HG03457 (cell line): ENCODE results near the gene RNF5.
"Not testable (repeated sequence)": the region's sequence is repeated elsewhere in the genome, so short reads cannot be mapped to it uniquely, and the experiment has no call there.

Source experiments
- ATAC-seq: cut with Tn5 transposase; IDR thresholded peaks from one replicate; pipeline ENCODE4 v1.9.1; 2021; ENCODE audit warnings: moderate number of reproducible peaks; ENCODE audit not compliant: unreplicated experiment

RNF5 gene

GRCh38 chr6:32177788-32178546 lies at the start of gene RNF5:
Gene RNF5 (plus strand): TSS chr6:32178405. CDS start chr6:32178512, 107 bp downstream.
- peak; percentile 74 for ATAC-seq

DNA sequence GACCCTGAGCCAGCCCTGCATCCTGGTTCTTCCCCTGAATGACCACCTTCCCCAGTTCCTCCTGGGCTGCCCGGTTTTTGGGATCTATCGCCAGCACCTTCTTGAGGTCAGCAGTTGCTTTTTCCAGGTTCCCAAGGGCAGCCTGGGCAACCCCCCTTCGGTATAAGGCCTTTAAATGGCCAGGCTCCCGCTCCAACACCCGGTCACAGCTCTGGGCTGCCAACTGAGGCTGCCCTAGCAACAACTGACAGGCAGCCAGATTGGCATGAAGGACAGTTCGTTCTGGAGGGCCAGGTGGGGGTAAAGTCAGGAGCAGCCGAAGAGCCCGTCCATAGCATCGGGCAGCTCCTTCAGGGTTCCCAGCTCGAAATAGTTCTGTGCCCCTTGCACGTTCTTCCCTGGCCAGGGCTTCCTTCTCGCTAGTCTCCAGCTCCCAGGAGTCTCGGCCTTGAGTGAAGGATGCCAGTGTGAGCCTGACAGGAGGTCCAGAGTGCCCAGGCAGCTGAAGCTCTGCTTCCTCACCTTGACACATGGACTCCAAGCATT lies 49.4 kb upstream of the RNF5 start:
- ATAC-seq: no peak

- no peak for ATAC-seq
These were observed 48.7 kb upstream of the RNF5 start for GRCh38 chr6:32129297-32130088.

DNA sequence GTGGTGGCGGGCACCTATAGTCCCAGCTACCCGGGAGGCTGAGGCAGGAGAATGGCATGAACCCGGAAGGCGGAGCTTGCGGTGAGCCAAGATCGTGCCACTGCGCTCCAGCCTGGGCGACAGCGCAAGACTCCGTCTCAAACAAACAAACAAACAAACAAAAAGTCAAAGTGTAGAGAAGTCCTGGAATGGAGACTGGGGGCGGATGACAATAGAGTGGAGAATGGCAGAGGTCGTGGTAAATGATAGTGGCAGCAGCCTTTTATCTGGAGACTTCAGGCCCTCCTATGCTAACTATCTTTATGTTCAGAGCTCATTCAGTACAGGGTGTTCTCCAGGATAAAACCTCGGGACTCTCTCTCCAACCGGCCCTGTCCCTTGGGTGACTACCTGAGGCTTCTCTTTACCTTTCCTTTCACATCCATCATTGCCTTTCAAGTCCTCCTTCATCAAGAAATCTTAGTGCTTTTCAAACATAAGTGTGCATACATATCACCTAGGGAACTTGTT lies 46.7 kb upstream of the RNF5 start:
- no peak for ATAC-seq

DNA sequence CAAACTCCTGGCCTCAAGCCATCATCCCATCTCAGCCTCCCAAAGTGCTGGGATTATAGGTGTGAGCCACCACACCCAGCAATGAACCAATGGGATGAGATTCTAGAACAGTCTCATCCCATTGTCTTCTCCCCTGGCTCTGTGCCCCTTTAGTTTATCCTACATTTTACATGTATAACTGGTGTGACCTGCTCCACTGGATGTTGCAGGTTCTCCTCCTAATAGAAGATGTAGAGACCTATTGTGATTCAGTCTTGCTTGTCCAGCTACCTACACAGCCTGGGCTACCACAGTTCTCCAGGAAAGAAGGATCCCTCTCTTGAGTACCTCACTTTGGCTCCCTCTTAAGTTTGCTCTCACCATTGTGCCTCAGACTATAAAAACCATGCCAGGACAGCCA lies 46.1 kb upstream of the RNF5 start:
- no peak for ATAC-seq

- ATAC-seq: no peak
These were observed 44.4 kb upstream of the RNF5 start for GRCh38 chr6:32133786-32134185.

DNA sequence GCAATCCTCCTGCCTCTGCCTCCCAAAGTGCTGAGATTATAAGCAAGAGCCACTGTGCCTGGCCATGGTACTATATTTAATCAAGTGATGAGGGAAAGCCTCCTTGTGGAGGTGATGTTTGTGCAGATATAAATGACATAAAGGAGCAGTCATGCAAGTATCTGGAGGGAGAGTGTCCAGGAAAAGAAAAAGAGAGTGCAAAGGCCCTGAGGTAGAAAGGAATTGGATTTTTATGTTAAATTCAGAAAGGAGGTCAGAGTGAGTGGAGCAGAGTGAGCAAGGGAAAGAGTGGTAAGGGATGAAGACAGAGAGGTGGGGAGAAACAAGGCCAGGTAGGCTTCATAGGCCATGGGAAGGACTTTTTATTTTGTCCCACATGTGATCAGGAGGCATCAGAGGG lies 40.8 kb upstream of the RNF5 start:
- ATAC-seq: no peak

DNA sequence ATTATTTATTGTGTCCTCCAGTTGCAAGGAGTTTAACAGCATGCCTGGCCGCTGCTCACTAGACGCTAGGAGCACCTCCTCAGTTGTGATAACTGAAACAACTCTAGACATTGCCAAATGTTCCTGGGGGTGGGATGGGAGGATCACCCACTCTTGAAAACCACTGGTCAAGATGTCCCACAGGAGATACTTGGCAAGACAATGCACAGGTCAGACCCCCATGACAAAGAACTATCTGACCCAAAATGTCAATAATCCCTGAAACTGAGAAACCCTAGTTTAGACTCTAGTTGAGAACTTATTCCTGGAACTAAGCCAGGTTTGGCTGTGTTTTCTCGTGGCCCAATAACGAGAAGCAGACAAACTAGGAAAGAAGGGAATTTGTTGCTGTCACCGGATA lies 38.6 kb upstream of the RNF5 start:
- no peak for ATAC-seq

DNA sequence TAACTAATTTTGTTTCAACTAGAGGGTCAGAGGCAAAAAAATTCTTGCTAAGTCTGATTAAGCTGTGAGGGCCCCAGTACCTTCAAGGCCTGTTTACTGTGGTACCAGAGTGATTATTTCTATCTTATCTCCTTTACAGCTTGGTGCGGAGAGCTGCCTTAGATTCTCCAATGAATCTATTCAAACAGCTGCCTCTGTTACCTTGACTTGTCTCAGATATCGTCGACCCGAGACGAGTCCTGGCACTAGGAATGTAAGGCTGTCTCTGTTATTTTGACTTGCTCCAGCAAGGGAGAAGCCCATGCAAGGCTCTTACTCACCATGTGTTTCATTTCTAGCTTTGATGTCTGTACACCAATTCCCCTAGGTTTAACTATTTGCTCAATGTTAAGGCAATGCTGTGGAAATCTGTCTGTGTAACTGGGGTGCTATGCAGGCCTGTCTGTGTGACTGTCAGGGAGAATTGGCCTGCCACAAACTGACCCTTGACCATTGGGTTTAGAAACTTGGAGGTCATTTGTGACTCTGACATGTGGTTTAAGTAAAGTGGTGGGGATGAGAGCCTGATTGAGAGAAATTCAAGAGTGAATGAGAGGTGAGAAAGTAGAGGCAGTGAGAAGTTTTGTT lies 37.7 kb upstream of the RNF5 start:
- no peak for ATAC-seq

DNA sequence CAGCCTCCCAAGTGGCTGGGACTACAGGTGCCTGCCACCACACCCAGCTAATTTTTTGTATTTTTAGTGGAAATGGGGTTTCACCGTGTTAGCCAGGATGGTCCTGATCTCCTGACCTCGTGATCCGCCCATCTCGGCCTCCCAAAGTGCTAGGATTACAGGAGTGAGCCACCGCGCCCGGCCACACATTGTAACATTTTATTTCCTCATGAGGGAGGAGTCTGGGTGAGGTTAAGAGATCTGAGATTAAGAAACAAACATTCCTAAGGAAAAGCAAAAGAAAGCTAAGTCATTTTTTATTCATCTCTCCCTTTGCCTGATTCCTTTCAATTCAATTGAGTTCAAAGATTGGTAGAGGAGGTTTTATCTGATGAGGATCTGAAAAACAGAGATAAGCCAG lies 34.0 kb upstream of the RNF5 start:
- ATAC-seq: not testable (repeated sequence)

GRCh38 chr6:32146287-32146686 lies 31.9 kb upstream of the RNF5 start:
- no peak for ATAC-seq

DNA sequence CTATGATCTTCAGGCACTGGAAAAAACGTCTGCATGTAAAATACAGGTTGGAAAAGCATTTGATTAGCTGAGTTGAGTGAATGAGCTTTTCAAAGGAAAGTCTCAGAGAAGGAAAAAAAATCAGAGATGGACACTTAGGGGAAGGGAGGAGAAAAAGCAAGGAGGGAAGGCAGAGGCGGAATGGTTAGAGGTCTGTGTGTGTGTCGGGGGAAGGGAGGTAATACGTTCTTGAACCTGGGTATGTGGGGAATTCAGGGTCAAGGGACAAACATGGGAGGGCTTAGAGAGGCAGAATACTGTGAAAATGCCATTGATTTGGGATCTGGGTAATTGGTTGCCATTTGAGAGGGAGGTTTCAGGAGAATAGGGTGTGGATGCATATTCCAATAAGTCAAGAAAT lies 31.5 kb upstream of the RNF5 start:
- no peak for ATAC-seq

DNA sequence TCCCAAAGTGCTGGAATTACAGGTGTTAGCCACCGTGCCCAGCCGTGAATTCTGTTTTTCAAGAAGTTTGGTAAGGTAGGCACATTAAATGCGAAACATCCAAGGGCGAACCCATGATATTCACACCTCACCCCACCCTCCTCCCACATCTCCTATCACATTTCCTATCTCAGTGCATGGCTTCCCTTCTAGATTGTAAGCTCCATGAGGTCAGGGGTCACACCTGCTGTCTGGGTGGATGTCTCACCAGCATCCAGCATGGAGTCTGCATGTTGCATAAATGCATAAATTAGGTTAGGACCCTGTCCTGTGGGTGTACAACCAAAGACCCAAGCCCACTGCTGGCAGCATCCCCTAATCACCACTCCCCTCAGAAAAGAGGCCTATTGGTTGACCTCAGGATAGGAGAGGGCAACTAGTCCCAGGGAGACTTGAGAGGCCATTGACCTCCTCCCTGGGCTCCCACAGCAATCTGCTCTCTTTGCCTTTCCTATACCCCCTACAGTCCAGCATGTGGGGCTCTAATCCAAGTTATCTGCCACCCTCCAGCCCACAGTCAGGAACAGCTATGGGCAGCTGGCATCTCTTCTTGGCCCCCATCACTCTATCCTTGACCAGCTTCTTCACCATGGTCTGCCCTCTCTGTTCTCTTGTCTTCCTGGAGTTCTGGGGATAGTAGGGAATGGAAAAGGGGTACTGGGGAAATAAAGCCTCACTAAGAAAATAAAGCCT lies 30.6 kb upstream of the RNF5 start:
- no peak for ATAC-seq

DNA sequence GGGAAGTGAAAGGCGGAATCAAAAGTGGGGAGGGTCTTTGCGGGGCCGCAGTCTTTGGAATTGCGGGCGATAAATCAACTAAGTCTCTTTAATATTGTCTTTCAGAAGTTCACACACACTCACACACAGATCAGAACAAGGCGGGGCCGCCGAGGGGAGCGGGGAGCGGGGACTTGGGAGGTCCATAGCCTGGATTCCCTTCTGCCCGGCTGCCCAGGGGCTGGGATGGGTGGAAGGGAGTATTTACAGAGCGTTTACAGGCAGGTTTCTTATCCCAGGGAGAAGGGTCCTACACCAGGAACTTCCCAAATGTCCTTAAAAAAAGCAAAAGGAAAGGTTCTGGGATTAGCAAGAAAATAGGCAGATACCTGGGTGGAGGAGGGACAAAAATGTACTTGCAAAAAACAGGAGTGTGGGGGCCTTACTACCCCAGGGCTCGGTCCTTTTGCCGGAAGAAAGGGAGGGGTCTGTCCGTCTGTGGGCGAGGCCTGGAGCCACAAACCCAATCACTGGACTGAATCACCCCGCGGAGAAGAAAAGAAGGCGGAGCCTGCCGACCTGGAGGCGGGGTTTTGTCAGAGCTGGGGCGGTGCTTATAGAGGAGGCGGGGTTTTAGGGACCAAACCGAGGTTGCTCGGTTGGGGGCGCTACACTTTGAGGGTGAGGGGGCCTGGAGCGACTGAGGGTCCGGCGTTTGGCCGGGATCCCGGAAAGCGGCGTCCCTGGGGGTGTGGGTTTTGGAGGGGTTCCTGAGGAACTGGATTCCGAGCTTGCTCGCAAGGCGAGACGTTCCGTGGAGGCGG lies 29.7 kb upstream of the RNF5 start:
- no peak for ATAC-seq

GRCh38 chr6:32149092-32149755 lies 29.0 kb upstream of the RNF5 start:
- no peak for ATAC-seq

DNA sequence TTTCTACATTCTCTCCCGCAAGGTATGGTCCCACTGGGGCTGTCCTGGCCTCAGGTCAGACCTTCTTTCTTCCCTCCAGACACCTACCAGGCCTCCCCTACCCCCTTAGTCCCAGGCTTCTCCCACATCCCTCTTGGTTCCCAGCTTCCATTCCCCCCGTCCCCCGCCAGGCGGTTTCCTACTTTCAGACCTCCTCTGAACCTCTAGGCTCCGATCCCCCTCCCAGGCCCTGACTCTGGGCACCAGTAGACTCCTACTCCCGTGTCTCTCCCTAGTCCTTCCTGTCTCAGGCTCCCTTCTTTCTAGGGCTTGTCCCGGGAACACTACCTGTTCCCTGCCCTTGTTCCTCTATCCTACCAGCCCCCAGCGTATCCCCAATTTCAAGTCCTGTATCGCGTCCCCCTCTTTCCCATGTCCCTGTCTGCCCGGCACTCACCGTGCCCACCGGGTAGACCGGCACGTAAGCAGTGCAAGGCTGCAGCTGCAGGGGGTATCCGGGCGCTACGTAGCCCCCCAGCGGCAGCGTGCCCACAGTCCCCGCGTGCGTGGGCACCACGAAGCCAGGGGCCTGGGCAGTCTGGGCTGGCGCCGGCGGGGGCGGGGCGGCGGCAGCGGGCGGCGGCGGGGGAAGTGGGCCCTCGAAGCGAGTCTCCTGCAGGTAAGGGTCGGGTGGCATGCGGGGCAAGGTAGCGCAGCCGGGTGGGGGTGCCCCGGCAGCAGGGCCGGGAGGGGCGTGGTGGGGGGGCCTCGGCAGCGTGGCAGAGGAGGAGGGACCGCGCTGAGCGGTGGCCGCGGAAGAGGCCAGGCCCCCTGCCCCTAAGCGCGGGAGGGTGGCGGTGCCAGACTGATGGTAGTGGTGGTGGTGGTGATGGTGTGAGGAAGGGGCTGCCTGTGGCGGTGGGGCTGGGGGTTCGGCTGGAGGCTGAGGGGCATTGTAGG lies 28.0 kb upstream of the RNF5 start:
- no peak for ATAC-seq

DNA sequence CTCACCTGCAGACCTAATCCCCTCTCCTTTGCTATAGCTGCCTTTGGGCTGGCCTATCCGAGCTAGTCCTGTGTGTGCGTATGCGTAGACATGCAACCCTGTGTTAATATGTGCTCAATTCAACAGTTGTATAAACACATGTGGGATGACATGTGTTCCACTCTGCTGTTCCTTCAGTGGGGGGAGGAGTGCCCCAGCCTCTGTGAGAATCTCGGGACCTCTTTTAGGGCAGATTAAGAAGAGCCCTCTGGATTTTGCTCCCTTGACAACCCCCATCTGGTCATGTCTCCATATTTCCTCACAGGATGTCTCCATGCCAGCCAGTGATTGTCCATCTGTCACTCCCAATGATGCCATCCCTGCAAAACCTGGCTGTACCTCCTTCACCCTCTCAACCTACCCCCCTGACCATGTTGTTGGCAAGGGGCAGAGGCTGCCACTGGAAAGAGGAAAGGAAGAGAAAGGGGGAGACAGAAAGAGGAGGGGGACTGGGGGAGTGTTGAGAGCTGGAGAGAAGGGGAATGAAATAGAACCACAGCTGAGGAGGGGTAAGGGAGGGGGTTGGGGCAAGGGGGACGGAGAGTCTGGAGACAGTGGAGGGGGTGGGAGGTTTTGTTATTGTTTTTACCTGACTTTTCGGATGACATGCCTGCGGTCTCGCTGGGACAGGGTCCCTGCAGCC lies 26.9 kb upstream of the RNF5 start:
- no peak for ATAC-seq
